GM23338 (cell line): Measurements from ENCODE around the gene SNRNP27.

Source experiments
- CREB1 ChIP-seq: fragments of 250-450 bp; sonication (Bioruptor Pico); IDR thresholded peaks from 2 replicates; pipeline ENCODE4 v1.5.0; 2020; ENCODE audit warnings: low read depth, mild to moderate bottlenecking, moderate library complexity
- CTCF ChIP-seq, 2 experiments: fragments of 200-600 bp in 1 of 2; sonication (generic) in 1 of 2; conservative IDR thresholded peaks; 2 replicates each; pipeline versions ENCODE4 v1.5.1 to v1.6.1; 2016 to 2017; ENCODE audit warnings: antibody characterized with exemption in 2 of 2, low read depth in 2 of 2, mild to moderate bottlenecking in 2 of 2, moderate library complexity in 1 of 2
- ETS1 ChIP-seq: IDR thresholded peaks from 2 replicates; pipeline ENCODE4 v1.6.1; 2016; ENCODE audit warnings: antibody characterized with exemption
- EZH2 ChIP-seq: fragments of 200-600 bp; sonication (generic); IDR thresholded peaks from one replicate; pipeline ENCODE4 v1.8.0; 2017; ENCODE audit warnings: antibody characterized with exemption, mild to moderate bottlenecking, low read depth; ENCODE audit not compliant: unreplicated experiment
- EZH2phosphoT487 ChIP-seq: fragments of 200-600 bp; sonication (generic); IDR thresholded peaks from one replicate; pipeline ENCODE4 v1.8.1; 2018; ENCODE audit warnings: antibody characterized with exemption; ENCODE audit not compliant: unreplicated experiment
- JUNB ChIP-seq: IDR thresholded peaks from one replicate; pipeline ENCODE4 v1.6.1; 2016; ENCODE audit warnings: antibody characterized with exemption; ENCODE audit not compliant: unreplicated experiment
- POLR2AphosphoS5 ChIP-seq: IDR thresholded peaks from 2 replicates; pipeline ENCODE4 v1.6.1; 2016; ENCODE audit warnings: antibody characterized with exemption, low read depth
- REST ChIP-seq: IDR thresholded peaks from one replicate; pipeline ENCODE4 v1.6.1; 2018; ENCODE audit warnings: antibody characterized with exemption; ENCODE audit not compliant: unreplicated experiment
- ZNF331 ChIP-seq: fragments of 250-450 bp; sonication (Bioruptor Pico); IDR thresholded peaks from 2 replicates; pipeline ENCODE4 v1.5.0; 2020; ENCODE audit warnings: low read depth, mild to moderate bottlenecking, moderate library complexity
- ZNF462 ChIP-seq: fragments of 250-450 bp; sonication (Bioruptor Pico); IDR thresholded peaks from 2 replicates; pipeline ENCODE4 v1.5.0; 2020; ENCODE audit warnings: mild to moderate bottlenecking, moderate library complexity

- 0 out of 2 replicates have a peak, but pooled peaks have one; percentile 39 for TF ChIP-seq ETS1
- peak in 1 of 2 experiments; percentile 59; a peak in 2 of 4 replicates for TF ChIP-seq CTCF (conservative IDR thresholded peaks at IDR 0.05; ENCODE audit: low read depth in 2 of 2)
- peak; percentile 93 for TF ChIP-seq POLR2AphosphoS5
- TF ChIP-seq EZH2phosphoT487: no peak
- TF ChIP-seq CREB1 (CRISPR knock-in tag): peak; percentile 80
- TF ChIP-seq EZH2: no peak
- no peak for TF ChIP-seq REST
- no peak for TF ChIP-seq ZNF462
- no peak for TF ChIP-seq JUNB
- no peak for TF ChIP-seq ZNF331 (CRISPR knock-in tag)
Observed at GRCh38 chr2:69914164-69914949, 20.6 kb downstream of the SNRNP27 start.
